GM12878 (cell line): ENCODE measurements around the gene TCF7L2. TPM values are rescaled to one million over a fixed set of nuclear protein-coding genes. Genes with fewer than 3 reads are reported as not detected.

ENCODE experiments used
- ATAC-seq: fragments of 200-7000 bp; cut with Tn5 transposase; 3 replicates; pipeline ENCODE4 v1.9.1; 2020; ENCODE audit warnings: mild to moderate bottlenecking, moderate library complexity
- BruUV-seq: library from RNA; stranded (reverse); fragments of 400-500 nt; replicated peaks from 2 replicates; lab custom pipeline; 2021; lab: Mats Ljungman, UMichigan
- CTCF ChIA-PET: fragments of 300-600 bp; sonication (Branson Sonifier 250); formaldehyde crosslinking; extraction: SDS; loops from one replicate; lab custom pipeline; 2021; ENCODE audit warnings: inconsistent platforms; lab: Yijun Ruan, JAX
- POLR2A ChIA-PET: fragments of 350-600 bp; formaldehyde crosslinking; extraction: SDS; loops from one replicate; lab custom pipeline; 2021; ENCODE audit warnings: inconsistent platforms; lab: Charles Lee
- RAD21 ChIA-PET: fragments of 300-600 bp; sonication (Branson Sonifier 250); formaldehyde crosslinking; loops from one replicate; lab custom pipeline; 2023; ENCODE audit warnings: antibody characterized with exemption; ENCODE audit not compliant: unreplicated experiment; lab: Charles Lee
- SMC1A ChIA-PET: fragments of 300-600 bp; sonication (Branson Sonifier 250); formaldehyde crosslinking; loops from one replicate; lab custom pipeline; 2023; ENCODE audit not compliant: unreplicated experiment, uncharacterized antibody; lab: Charles Lee
- DNase-seq: peaks from one replicate; pipeline ENCODE4 v3.0.0-alpha.2; 2011; ENCODE audit warnings: low read depth, low spot score
- FAIRE-seq: peaks from 3 replicates; lab custom pipeline; 2011; peaks lifted over from hg19 to GRCh38; lab: Jason Lieb, UNC
- H2AFZ ChIP-seq: 2 replicates; pipeline ENCODE4 v1.6.0; 2011; ENCODE audit warnings: low read depth, low read length, control low read depth; ENCODE audit not compliant: control insufficient read depth
- H3K27ac ChIP-seq: 2 replicates; pipeline ENCODE4 v1.5.1; 2011; ENCODE audit warnings: control low read depth; ENCODE audit not compliant: control insufficient read depth, insufficient read depth
- H3K27me3 ChIP-seq, 2 experiments: replicated peaks in 1 of 2; 2 replicates each; pipeline versions ENCODE4 v1.6.0 to v1.6.1; 2011; ENCODE audit warnings: low read length in 1 of 2; ENCODE audit not compliant: control insufficient read depth in 2 of 2, insufficient read depth in 2 of 2
- H3K36me3 ChIP-seq, 2 experiments: 2 replicates each; pipeline ENCODE4 v1.5.1; 2011; ENCODE audit warnings: low read length in 1 of 2; ENCODE audit not compliant: control insufficient read depth in 2 of 2, insufficient read depth in 2 of 2
- H3K4me1 ChIP-seq: 2 replicates; pipeline ENCODE4 v1.6.1; 2011; ENCODE audit warnings: mild to moderate bottlenecking, low read length, moderate library complexity, mixed read lengths; ENCODE audit not compliant: control insufficient read depth, insufficient read depth
- H3K4me2 ChIP-seq: 2 replicates; pipeline ENCODE4 v1.6.0; 2011; ENCODE audit warnings: control low read depth; ENCODE audit not compliant: control insufficient read depth, insufficient read depth
- H3K4me3 ChIP-seq: fragments of 200-600 bp; sonication (generic); 2 replicates; pipeline ENCODE4 v1.5.1; 2016
- H3K79me2 ChIP-seq: 2 replicates; pipeline ENCODE4 v1.6.0; 2011; ENCODE audit warnings: low read length; ENCODE audit not compliant: control insufficient read depth, insufficient read depth
- H3K9ac ChIP-seq: 2 replicates; pipeline ENCODE4 v1.8.0; 2011; ENCODE audit warnings: low read length, control low read depth, mixed read lengths; ENCODE audit not compliant: control insufficient read depth, insufficient read depth
- H3K9me3 ChIP-seq: replicated peaks from 3 replicates; pipeline ENCODE4 v1.5.1; 2011; ENCODE audit warnings: mild to moderate bottlenecking, low read length; ENCODE audit not compliant: control insufficient read depth, insufficient read depth
- H4K20me1 ChIP-seq: 2 replicates; pipeline ENCODE4 v1.6.0; 2011; ENCODE audit not compliant: control insufficient read depth, insufficient read depth
- BHLHE40 ChIP-seq, 2 experiments: fragments of 450-650 bp in 1 of 2; IDR thresholded peaks; 2 replicates each; pipeline ENCODE4 v1.6.1; 2011 to 2017; ENCODE audit warnings: low read depth in 2 of 2, borderline replicate concordance in 1 of 2, improper control_type of control experiment in 1 of 2, low read length in 1 of 2, mild to moderate bottlenecking in 1 of 2
- EGR1 ChIP-seq, 2 experiments: IDR thresholded peaks; 1 replicate in 1 of 2; 2 replicates in 1 of 2; pipeline ENCODE4 v1.6.1; 2011 to 2012; ENCODE audit warnings: low read depth in 2 of 2, low read length in 2 of 2, borderline replicate concordance in 1 of 2, mild to moderate bottlenecking in 1 of 2, moderate library complexity in 1 of 2
- EP300 ChIP-seq, 2 experiments: fragments of 150-350 bp in 1 of 2; IDR thresholded peaks; 2 replicates each; pipeline ENCODE4 v1.6.1; 2011 to 2012; ENCODE audit warnings: low read depth in 2 of 2, low read length in 2 of 2, borderline replicate concordance in 1 of 2, improper control_type of control experiment in 1 of 2, inconsistent platforms in 1 of 2; ENCODE audit not compliant: control insufficient read depth in 1 of 2
- EZH2 ChIP-seq: IDR thresholded peaks from 2 replicates; pipeline ENCODE4 v1.6.1; 2012; ENCODE audit warnings: low read depth, mild to moderate bottlenecking, control low read depth, inconsistent platforms, low read length, borderline replicate concordance; ENCODE audit not compliant: control insufficient read depth
- FOS ChIP-seq: IDR thresholded peaks from 3 replicates; pipeline ENCODE4 v1.6.1; 2011; ENCODE audit warnings: borderline replicate concordance; ENCODE audit not compliant: insufficient read length; ENCODE audit errors: extremely low read depth
- MTA2 ChIP-seq: fragments of 450-650 bp; IDR thresholded peaks from 2 replicates; pipeline ENCODE4 v1.6.1; 2016; ENCODE audit warnings: low read depth, mild to moderate bottlenecking, moderate library complexity
- NFYA ChIP-seq: IDR thresholded peaks from 2 replicates; pipeline ENCODE4 v1.6.1; 2011; ENCODE audit warnings: low read depth, mild to moderate bottlenecking, low read length, improper control_type of control experiment, borderline replicate concordance
- RB1 ChIP-seq: fragments of 450-650 bp; formaldehyde crosslinking; IDR thresholded peaks from 2 replicates; pipeline ENCODE4 v1.6.1; 2017; ENCODE audit warnings: mild to moderate bottlenecking, borderline replicate concordance
- RUNX3 ChIP-seq: IDR thresholded peaks from 2 replicates; pipeline ENCODE4 v1.6.1; 2012; ENCODE audit warnings: low read length, inconsistent platforms
- ZNF217 ChIP-seq: fragments of 450-650 bp; IDR thresholded peaks from 2 replicates; pipeline ENCODE4 v1.6.1; 2017; ENCODE audit warnings: antibody characterized with exemption, mild to moderate bottlenecking
- WGBS: methylation state at CpG from one replicate; pipeline ENCODE4 v1.1.6; 2016; ENCODE audit warnings: low lambda C conversion rate; ENCODE audit not compliant: insufficient replicate concordance, insufficient coverage; ENCODE audit errors: missing lambda C conversion rate; 5-methylcytosine and 5-hydroxymethylcytosine counted together
- in situ Hi-C: fragments of 300-500 bp; cut with MboI; formaldehyde crosslinking; loops from 9 replicates; pipeline ENCODE4 v1.14.3; 2018; ENCODE audit warnings: mixed read lengths
- intact Hi-C: fragments of 100-400 bp; cut with micrococcal nuclease; formaldehyde crosslinking; loops from one replicate; pipeline ENCODE4 v1.14.2; 2022; ENCODE audit not compliant: unreplicated experiment
- polyA plus RNA-seq, 11 experiments: library from polyadenylated mRNA; depleted of rRNA in 4 of 11; unstranded in 6 of 11; stranded (reverse) in 5 of 11; fragments of >200 nt; fragmentation: Nextera tagmentation in 4 of 11; fragmentation: Illumina TruSeq in 1 of 11; extraction: Ambion mirVana in 4 of 11; extraction: Trizol in 1 of 11; gene quantifications; 1 replicate in 1 of 11; 2 replicates in 10 of 11; pipeline versions ENCODE4 v1.2.1 to v1.2.3, GENCODE V29; 2011 to 2016; ENCODE audit warnings: inconsistent platforms in 2 of 11, missing spikeins in 2 of 11, low read depth in 1 of 11
- total RNA-seq, 4 experiments: library from RNA; depleted of rRNA in 3 of 4; stranded (reverse); fragments of >200 nt in 3 of 4; fragmentation: Illumina TruSeq in 1 of 4; extraction: Trizol in 1 of 4; gene quantifications; 2 replicates each; pipeline versions ENCODE4 v1.2.1 to v1.2.3, GENCODE V29; 2013 to 2021
- TF ChIP-seq, protein P1 (sequence below): fragments of 450-650 bp; formaldehyde crosslinking; IDR thresholded peaks from 2 replicates; pipeline ENCODE4 v1.5.0; 2022; ENCODE audit warnings: mild to moderate bottlenecking, missing genetic modification characterization
- TF ChIP-seq, protein P2 (sequence below): fragments of 450-650 bp; IDR thresholded peaks from 2 replicates; pipeline ENCODE4 v1.6.1; 2017; ENCODE audit warnings: mild to moderate bottlenecking, moderate library complexity

The TCF7L2 gene
- total and polyA plus RNA-seq, 10 of the 15 experiments (the other 5 are each of a cell fraction or from before 2014, with no cell fraction given) = 0.02 to 1.1 (median 0.35) TPM; not detected in 4

GRCh38 chr10:112954974-112955581 lies 5.0 kb downstream of the TCF7L2 start (continued):
- TF ChIP-seq MTA2 = no peak
- TF ChIP-seq, protein P1, sequence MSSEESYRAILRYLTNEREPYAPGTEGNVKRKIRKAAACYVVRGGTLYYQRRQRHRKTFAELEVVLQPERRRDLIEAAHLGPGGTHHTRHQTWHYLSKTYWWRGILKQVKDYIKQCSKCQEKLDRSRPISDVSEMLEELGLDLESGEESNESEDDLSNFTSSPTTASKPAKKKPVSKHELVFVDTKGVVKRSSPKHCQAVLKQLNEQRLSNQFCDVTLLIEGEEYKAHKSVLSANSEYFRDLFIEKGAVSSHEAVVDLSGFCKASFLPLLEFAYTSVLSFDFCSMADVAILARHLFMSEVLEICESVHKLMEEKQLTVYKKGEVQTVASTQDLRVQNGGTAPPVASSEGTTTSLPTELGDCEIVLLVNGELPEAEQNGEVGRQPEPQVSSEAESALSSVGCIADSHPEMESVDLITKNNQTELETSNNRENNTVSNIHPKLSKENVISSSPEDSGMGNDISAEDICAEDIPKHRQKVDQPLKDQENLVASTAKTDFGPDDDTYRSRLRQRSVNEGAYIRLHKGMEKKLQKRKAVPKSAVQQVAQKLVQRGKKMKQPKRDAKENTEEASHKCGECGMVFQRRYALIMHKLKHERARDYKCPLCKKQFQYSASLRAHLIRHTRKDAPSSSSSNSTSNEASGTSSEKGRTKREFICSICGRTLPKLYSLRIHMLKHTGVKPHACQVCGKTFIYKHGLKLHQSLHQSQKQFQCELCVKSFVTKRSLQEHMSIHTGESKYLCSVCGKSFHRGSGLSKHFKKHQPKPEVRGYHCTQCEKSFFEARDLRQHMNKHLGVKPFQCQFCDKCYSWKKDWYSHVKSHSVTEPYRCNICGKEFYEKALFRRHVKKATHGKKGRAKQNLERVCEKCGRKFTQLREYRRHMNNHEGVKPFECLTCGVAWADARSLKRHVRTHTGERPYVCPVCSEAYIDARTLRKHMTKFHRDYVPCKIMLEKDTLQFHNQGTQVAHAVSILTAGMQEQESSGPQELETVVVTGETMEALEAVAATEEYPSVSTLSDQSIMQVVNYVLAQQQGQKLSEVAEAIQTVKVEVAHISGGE (CRISPR knock-in tag) = no peak

DNA sequence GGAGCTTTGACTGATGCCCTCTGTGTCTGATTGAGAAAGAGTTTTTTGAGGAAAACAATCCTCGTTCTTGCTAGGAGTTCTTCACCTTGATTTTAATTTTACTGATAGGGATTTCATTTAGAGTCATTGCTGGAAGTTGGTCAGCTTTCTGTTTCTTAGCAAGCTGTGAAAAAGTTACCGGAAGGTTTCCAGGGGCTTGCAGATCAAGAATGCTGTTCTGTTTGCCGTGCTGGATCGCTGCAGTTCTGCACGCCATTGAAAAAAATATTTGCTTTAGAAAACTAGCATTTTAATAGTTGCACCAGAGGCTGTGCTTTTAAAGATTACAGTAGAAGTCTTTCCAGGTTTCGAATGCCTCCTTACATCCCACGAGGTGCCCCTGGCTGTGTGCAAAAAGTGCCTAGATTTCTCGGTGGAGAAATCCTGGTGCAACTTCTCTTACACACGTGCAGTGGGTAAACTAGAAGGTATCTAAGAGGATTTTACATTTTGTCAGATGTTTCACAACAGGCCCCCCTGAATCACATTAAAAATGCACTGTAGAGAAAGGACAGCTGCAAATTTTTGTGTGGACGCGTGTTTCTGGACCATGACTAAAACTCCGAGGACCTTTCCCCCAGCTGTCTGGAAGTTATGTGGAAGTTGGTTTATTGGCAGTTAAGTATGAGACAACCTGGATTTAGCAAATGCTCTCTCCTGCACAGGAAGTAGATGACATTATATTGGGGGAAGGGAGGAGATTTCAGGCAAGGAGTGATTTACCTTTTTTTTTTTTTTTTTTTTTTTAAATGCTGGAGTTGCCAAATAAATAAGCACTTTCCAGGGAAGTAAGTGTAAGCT lies 5.8 kb downstream of the TCF7L2 start:
- RAD21 ChIA-PET = no interaction called here
- TF ChIP-seq ZNF217 (no peak), FOS (no peak), BHLHE40 (IDR thresholded peaks at IDR 0.05; ENCODE audit: borderline replicate concordance in 1 of 2, low read depth in 2 of 2, low read length in 1 of 2) (no peak), EP300 (IDR thresholded peaks at IDR 0.05; ENCODE audit: borderline replicate concordance in 1 of 2, control insufficient read depth in 1 of 2, low read depth in 2 of 2, low read length in 2 of 2) (no peak), EGR1 (IDR thresholded peaks at IDR 0.05; ENCODE audit: borderline replicate concordance in 1 of 2, low read depth in 2 of 2, low read length in 2 of 2) (no peak), NFYA (no peak), RUNX3 (no peak), EZH2 (no peak), RB1 (no peak)
- TF ChIP-seq, protein P2, sequence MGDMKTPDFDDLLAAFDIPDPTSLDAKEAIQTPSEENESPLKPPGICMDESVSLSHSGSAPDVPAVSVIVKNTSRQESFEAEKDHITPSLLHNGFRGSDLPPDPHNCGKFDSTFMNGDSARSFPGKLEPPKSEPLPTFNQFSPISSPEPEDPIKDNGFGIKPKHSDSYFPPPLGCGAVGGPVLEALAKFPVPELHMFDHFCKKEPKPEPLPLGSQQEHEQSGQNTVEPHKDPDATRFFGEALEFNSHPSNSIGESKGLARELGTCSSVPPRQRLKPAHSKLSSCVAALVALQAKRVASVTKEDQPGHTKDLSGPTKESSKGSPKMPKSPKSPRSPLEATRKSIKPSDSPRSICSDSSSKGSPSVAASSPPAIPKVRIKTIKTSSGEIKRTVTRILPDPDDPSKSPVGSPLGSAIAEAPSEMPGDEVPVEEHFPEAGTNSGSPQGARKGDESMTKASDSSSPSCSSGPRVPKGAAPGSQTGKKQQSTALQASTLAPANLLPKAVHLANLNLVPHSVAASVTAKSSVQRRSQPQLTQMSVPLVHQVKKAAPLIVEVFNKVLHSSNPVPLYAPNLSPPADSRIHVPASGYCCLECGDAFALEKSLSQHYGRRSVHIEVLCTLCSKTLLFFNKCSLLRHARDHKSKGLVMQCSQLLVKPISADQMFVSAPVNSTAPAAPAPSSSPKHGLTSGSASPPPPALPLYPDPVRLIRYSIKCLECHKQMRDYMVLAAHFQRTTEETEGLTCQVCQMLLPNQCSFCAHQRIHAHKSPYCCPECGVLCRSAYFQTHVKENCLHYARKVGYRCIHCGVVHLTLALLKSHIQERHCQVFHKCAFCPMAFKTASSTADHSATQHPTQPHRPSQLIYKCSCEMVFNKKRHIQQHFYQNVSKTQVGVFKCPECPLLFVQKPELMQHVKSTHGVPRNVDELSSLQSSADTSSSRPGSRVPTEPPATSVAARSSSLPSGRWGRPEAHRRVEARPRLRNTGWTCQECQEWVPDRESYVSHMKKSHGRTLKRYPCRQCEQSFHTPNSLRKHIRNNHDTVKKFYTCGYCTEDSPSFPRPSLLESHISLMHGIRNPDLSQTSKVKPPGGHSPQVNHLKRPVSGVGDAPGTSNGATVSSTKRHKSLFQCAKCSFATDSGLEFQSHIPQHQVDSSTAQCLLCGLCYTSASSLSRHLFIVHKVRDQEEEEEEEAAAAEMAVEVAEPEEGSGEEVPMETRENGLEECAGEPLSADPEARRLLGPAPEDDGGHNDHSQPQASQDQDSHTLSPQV = no peak

More for the DNA sequence above, 5.8 kb downstream of the TCF7L2 start:
- H3K79me2 ChIP-seq = no peaks in the 10 kb centered on the region
- ATAC-seq (no peak), FAIRE-seq (no peak), DNase-seq (no peak)
- no peak overlapping the region for H3K27ac ChIP-seq
- no peaks in the 10 kb centered on the region for H3K36me3 ChIP-seq
- no peak overlapping the region for H2AFZ ChIP-seq
- peaks cover 2 to 12% of the 10 kb centered on the region in 2 experiments for H3K27me3 ChIP-seq
- in situ Hi-C loops = no loop called here
- no TSS peak for BruUV-seq
- no peaks in the 10 kb centered on the region for H3K4me1 ChIP-seq
- SMC1A ChIA-PET = interaction anchor here (0.6 kb wide), 1 partner anchor 92 kb away, joined by 3 read pairs; no protein-coding TSS in a partner anchor
- 19% methylated on average over 12 of the region's 12 CpGs for WGBS
- POLR2A ChIA-PET = no interaction called here
- H3K9ac ChIP-seq = no peak overlapping the region
- intact Hi-C loops = no loop called here
- CTCF ChIA-PET = no interaction called here
- H3K9me3 ChIP-seq = no peaks in the 10 kb centered on the region
- no peak overlapping the region for H3K4me3 ChIP-seq
- H3K4me2 ChIP-seq = no peak overlapping the region
- no peaks in the 10 kb centered on the region for H4K20me1 ChIP-seq
